ENCODE measurements around the gene ADAMTS12. TPM values are rescaled to one million over a fixed set of nuclear protein-coding genes. Genes with fewer than 3 reads are reported as not detected.

ADAMTS12 gene
- polyA plus RNA-seq, 1 experiment, result 46.8 TPM

- Histone ChIP-seq H3K9me3 (ENCODE audit: control insufficient read depth, insufficient read depth, low read length) (no peaks in the 10 kb centered on the region), H3K27me3 (ENCODE audit: control insufficient read depth, insufficient read depth, low read length) (no peaks in the 10 kb centered on the region), H3K4me3 (ENCODE audit: low read depth, low read length) (no peak overlapping the region), H3K27ac (ENCODE audit: low read depth, low read length) (no peak overlapping the region)
- DNase-seq (ENCODE audit: low read depth, low spot score), result no peak
- no peak for TF ChIP-seq CTCF (IDR thresholded peaks at IDR 0.05; ENCODE audit: low read depth, low read length)
- ChIA-PET POLR2A (no interaction called here), CTCF (interaction anchor here (0.5 kb wide), 1 partner anchor 93 kb away, joined by 4 read pairs; no protein-coding TSS in a partner anchor)
These were observed 49.9 kb downstream of the ADAMTS12 start for GRCh38 chr5:33841891-33842290.

GRCh38 chr5:33840927-33841547 lies 50.8 kb downstream of the ADAMTS12 start:
- Histone ChIP-seq H3K27me3 (ENCODE audit: control insufficient read depth, insufficient read depth, low read length) (no peaks in the 10 kb centered on the region), H3K9me3 (ENCODE audit: control insufficient read depth, insufficient read depth, low read length) (no peaks in the 10 kb centered on the region), H3K4me3 (ENCODE audit: low read depth, low read length) (no peak overlapping the region), H3K27ac (ENCODE audit: low read depth, low read length) (no peak overlapping the region)
- no peak for DNase-seq (ENCODE audit: low read depth, low spot score)
- no peak for TF ChIP-seq CTCF (IDR thresholded peaks at IDR 0.05; ENCODE audit: low read depth, low read length)
- POLR2A ChIA-PET, result no interaction called here
- CTCF ChIA-PET, result no interaction called here

GRCh38 chr5:33837301-33837700 lies 54.5 kb downstream of the ADAMTS12 start:
- Histone ChIP-seq H3K27ac (ENCODE audit: low read depth, low read length) (no peak overlapping the region), H3K27me3 (ENCODE audit: control insufficient read depth, insufficient read depth, low read length) (no peaks in the 10 kb centered on the region), H3K9me3 (ENCODE audit: control insufficient read depth, insufficient read depth, low read length) (no peaks in the 10 kb centered on the region), H3K4me3 (ENCODE audit: low read depth, low read length) (no peak overlapping the region)
- TF ChIP-seq CTCF (IDR thresholded peaks at IDR 0.05; ENCODE audit: low read depth, low read length), result no peak
- POLR2A ChIA-PET, result interaction anchor here (0.6 kb wide), 1 partner anchor 14 kb away, joined by 3 read pairs; no protein-coding TSS in a partner anchor
- DNase-seq (ENCODE audit: low read depth, low spot score), result no peak
- CTCF ChIA-PET, result no interaction called here

GRCh38 chr5:33834334-33834733 lies 57.5 kb downstream of the ADAMTS12 start:
- no peak for TF ChIP-seq CTCF (IDR thresholded peaks at IDR 0.05; ENCODE audit: low read depth, low read length)
- no peak for DNase-seq (ENCODE audit: low read depth, low spot score)
- Histone ChIP-seq H3K27ac (ENCODE audit: low read depth, low read length) (no peak overlapping the region), H3K4me3 (ENCODE audit: low read depth, low read length) (no peak overlapping the region), H3K27me3 (ENCODE audit: control insufficient read depth, insufficient read depth, low read length) (no peaks in the 10 kb centered on the region), H3K9me3 (ENCODE audit: control insufficient read depth, insufficient read depth, low read length) (no peaks in the 10 kb centered on the region)
- CTCF ChIA-PET, result interaction anchor here (1.3 to 1.4 kb wide), 2 partner anchors 100 kb away, joined by 3 to 4 read pairs; no protein-coding TSS in a partner anchor
- POLR2A ChIA-PET, result interaction anchor here (0.7 to 1.2 kb wide), 2 partner anchors 59 to 195 kb away, joined by 3 read pairs; no protein-coding TSS in a partner anchor

- no peak for DNase-seq (ENCODE audit: low read depth, low spot score)
- no peaks in the 10 kb centered on the region for H3K27me3 ChIP-seq (ENCODE audit: control insufficient read depth, insufficient read depth, low read length)
- POLR2A ChIA-PET, result no interaction called here
- no peak overlapping the region for H3K27ac ChIP-seq (ENCODE audit: low read depth, low read length)
- TF ChIP-seq CTCF (IDR thresholded peaks at IDR 0.05; ENCODE audit: low read depth, low read length), result no peak
- no peak overlapping the region for H3K4me3 ChIP-seq (ENCODE audit: low read depth, low read length)
- H3K9me3 ChIP-seq (ENCODE audit: control insufficient read depth, insufficient read depth, low read length), result no peaks in the 10 kb centered on the region
- CTCF ChIA-PET, result interaction anchor here (1.4 kb wide), 1 partner anchor 101 kb away, joined by 4 read pairs; no protein-coding TSS in a partner anchor
These were observed 58.6 kb downstream of the ADAMTS12 start for GRCh38 chr5:33833237-33833575.
